HK-2 (cell line): ENCODE results near the gene NIPA2.

Experiments used
- DNase-seq: peaks from one replicate; pipeline ENCODE4 v3.0.0-alpha.2; 2018; ENCODE audit not compliant: unreplicated experiment

Gene NIPA2

GRCh38 chr15:22902981-22903380 is 64.5 kb downstream of the NIPA2 start:
- no peak for DNase-seq

GRCh38 chr15:22903427-22903826 is 65.0 kb downstream of the NIPA2 start:
- no peak for DNase-seq

GRCh38 chr15:22903961-22904534 is 65.6 kb downstream of the NIPA2 start:
- DNase-seq = no peak

GRCh38 chr15:22904736-22905135 is 66.3 kb downstream of the NIPA2 start:
- no peak for DNase-seq

GRCh38 chr15:22907161-22907950 is 68.9 kb downstream of the NIPA2 start:
- no peak for DNase-seq

GRCh38 chr15:22908830-22909229 is 70.4 kb downstream of the NIPA2 start:
- no peak for DNase-seq

GRCh38 chr15:22911306-22911705 is 72.8 kb downstream of the NIPA2 start:
- DNase-seq = no peak

- no peak for DNase-seq
These were observed 73.8 kb downstream of the NIPA2 start for GRCh38 chr15:22912256-22912655.

GRCh38 chr15:22913646-22914380 is 75.3 kb downstream of the NIPA2 start:
- DNase-seq = no peak

- no peak for DNase-seq
These were observed 77.5 kb downstream of the NIPA2 start for GRCh38 chr15:22915866-22916515.

- DNase-seq = no peak
These were observed 78.3 kb downstream of the NIPA2 start for GRCh38 chr15:22916606-22917350.

GRCh38 chr15:22917556-22917955 is 79.1 kb downstream of the NIPA2 start:
- no peak for DNase-seq
